Peyer's patch (tissue), 4 donors: ENCODE data around the gene CORO1C.

Experiments used
- CTCF ChIP-seq, 6 experiments: fragments of 450-650 bp in 4 of 6; fragments of 200-600 bp in 2 of 6; sonication (generic) in 1 of 6; IDR thresholded peaks; one replicate each; pipeline ENCODE4 v1.5.1; 2017 to 2019; ENCODE audit warnings: antibody characterized with exemption in 6 of 6, mild to moderate bottlenecking in 3 of 6, moderate library complexity in 1 of 6
- POLR2A ChIP-seq, 2 donors: fragments of 450-650 bp; IDR thresholded peaks; one replicate each; pipeline ENCODE4 v1.5.1; 2017; ENCODE audit warnings: antibody characterized with exemption in 2 of 2, mild to moderate bottlenecking in 2 of 2, moderate library complexity in 2 of 2

- TF ChIP-seq CTCF (IDR thresholded peaks at IDR 0.05): no peak
- no peak for TF ChIP-seq POLR2A (IDR thresholded peaks at IDR 0.05)
Measured at GRCh38 chr12:108679106-108679681, 52.1 kb downstream of the CORO1C start.
